Left hindlimb (tissue), 1 donor: ENCODE measurements around the gene OTUD5.
"Not testable (repeated sequence)": the region's sequence is repeated elsewhere in the genome, so short reads cannot be mapped to it uniquely, and the experiment has no call there.

Experiments
- DNase-seq: peaks from one replicate; pipeline ENCODE4 v3.0.0-alpha.2; 2018

Gene OTUD5

GRCh38 chrX:48905090-48905790 is 52.2 kb downstream of the OTUD5 start:
- no peak for DNase-seq

DNA sequence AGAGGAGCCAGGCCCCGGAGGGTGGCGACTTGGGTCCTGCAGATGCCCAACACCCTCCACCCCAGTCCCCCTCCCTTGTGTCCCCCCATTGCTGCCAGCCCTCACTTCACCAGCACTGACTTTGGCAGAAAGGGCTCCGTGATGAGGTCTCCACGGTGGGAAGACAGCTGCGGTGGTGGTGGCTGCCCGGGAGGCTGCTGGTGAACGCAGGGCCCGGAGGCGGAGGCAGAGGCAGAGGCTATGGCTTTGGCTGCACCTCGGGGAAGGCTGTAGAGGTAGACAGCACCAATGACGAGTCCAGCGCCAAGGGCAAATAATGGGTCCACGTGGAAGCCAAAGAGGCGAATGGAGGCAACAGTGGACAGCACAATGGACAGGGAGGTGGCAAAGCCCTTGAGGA is 52.8 kb downstream of the OTUD5 start:
- no peak for DNase-seq

DNA sequence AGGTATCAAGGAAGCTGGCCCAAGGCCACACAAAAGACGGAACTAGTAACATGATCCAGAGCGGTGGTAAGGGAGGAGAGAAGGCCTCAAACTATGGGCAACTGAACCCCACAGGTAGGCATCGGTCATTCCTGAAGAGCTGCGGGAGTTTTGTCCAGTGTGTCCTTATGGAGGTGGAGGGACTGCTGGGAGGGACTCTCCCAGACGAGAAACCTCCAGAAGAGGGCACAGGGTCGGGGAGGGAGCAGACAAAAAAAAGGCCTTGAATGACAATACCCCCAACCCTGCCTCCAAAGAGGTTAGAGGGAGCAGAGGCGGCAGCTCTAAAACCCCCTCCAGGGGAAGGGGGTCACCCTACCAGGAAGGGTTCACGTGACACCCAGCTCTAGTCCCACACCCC is 53.2 kb downstream of the OTUD5 start:
- DNase-seq: no peak

GRCh38 chrX:48903290-48903689 is 54.1 kb downstream of the OTUD5 start:
- DNase-seq: no peak

DNA sequence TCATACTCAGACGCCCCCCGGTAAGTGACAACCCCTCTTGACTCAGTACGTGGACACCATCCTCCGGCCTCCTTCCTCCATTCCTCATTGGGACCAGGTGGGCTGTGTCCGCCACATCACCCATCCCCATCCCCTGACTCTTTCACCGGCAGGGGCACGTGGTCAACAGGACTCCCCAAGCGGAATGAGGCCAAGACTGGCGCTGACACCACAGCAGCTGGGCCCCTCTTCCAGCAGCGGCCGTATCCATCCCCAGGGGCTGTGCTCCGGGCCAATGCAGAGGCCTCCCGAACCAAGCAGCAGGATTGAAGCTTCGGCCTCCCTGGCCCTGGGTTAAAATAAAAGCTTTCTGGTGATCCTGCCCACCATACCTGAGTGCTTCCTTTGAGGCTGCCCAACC is 54.6 kb downstream of the OTUD5 start:
- DNase-seq: no peak

DNA sequence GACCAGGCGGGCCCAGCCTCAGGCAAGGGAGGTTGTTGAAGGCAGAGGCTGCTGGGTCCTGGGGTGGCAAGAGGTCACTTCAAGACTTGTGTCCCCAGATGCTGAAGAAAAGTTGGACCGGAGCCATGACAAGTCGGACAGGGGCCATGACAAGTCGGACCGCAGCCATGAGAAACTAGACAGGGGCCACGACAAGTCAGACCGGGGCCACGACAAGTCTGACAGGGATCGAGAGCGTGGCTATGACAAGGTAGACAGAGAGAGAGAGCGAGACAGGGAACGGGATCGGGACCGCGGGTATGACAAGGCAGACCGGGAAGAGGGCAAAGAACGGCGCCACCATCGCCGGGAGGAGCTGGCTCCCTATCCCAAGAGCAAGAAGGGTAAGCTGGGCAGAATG is 55.3 kb downstream of the OTUD5 start:
- no peak for DNase-seq

DNA sequence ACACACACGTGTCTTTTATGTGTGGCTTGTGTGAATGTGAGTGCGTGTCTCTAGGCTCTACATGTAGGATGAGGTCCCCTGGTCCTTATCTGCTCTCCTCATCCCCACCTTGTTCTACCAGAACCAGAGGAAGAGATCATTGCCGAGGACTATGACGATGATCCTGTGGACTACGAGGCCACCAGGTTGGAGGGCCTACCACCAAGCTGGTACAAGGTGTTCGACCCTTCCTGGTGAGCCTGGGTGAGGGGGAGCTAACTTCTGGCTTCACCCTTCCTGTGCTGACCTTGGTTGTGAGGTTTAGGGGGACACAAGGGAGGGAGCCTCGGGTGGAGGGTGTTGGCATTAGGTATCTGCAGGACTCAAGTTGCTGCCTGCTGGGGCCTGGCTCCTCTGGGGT is 56.3 kb downstream of the OTUD5 start:
- DNase-seq: no peak

DNA sequence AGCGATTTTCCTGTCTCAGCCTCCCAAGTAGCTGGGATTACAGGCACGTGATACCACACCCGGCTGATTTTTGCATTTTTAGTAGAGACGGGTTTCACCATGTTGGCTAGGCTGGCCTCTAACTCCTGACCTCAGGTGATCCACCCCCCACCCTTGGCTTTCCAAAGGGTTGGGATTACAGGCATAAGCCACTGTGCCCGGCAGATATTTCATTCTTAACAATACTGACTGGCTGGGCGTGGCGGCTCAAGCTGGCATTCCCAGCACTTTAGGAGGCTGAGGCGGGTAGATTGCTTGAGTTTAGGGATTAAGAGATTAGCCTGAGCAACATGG is 58.4 kb downstream of the OTUD5 start:
- no peak for DNase-seq

DNA sequence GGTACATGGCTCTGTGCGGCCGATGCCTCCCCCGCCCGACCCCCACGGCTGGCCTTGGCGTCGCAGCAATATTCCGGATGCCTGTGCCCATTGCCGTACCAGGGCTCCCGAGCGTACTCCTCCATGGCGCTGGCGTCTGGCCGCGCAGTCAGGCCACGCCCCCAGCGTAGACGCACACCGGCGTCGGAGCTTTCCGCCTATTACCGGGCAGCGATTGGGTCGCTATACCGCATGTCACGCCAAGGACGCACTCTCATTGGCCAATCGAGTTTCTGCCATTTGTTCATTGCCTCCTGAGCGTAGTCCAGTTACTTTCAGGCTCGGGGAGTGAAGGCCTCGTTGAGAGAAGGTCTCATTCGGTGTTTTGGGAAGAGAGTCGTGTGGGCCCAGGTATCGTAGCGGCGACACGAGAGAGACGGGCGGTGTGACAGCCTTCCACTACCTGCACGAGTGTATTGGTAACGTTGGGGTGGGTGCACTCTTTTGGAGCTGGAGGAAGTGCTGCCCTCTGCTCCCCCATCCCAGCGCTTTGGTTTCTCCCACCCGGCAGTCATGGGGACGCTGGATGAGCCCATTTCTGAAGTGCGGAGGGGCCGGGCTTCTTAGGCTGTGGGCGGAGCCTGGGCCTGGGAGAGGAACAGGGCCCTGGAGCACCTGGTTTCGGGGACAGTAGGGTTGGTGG is 59.6 kb downstream of the OTUD5 start, which contains the start of the genes PQBP1 and TIMM17B:
Gene PQBP1, plus strand, starts transcription at position 306 of the 682 bp plus-strand sequence. CDS start 580 bp downstream, outside the sequence.
Gene TIMM17B, minus strand, starts transcription at position 144 of the 682 bp plus-strand sequence. Its CDS starts 19 bp downstream, at position 125.
- DNase-seq: peak; percentile 93

- peak; percentile 78 for DNase-seq
Observed at GRCh38 chrX:48897157-48897624, 60.2 kb downstream of the OTUD5 start.

- DNase-seq: no peak
Observed at GRCh38 chrX:48896611-48897011, 60.8 kb downstream of the OTUD5 start.

- no peak for DNase-seq
Observed at GRCh38 chrX:48894891-48895290, 62.5 kb downstream of the OTUD5 start.

GRCh38 chrX:48893556-48894348 is 63.7 kb downstream of the OTUD5 start:
- DNase-seq: no peak

GRCh38 chrX:48892896-48893295 is 64.5 kb downstream of the OTUD5 start:
- no peak for DNase-seq

DNA sequence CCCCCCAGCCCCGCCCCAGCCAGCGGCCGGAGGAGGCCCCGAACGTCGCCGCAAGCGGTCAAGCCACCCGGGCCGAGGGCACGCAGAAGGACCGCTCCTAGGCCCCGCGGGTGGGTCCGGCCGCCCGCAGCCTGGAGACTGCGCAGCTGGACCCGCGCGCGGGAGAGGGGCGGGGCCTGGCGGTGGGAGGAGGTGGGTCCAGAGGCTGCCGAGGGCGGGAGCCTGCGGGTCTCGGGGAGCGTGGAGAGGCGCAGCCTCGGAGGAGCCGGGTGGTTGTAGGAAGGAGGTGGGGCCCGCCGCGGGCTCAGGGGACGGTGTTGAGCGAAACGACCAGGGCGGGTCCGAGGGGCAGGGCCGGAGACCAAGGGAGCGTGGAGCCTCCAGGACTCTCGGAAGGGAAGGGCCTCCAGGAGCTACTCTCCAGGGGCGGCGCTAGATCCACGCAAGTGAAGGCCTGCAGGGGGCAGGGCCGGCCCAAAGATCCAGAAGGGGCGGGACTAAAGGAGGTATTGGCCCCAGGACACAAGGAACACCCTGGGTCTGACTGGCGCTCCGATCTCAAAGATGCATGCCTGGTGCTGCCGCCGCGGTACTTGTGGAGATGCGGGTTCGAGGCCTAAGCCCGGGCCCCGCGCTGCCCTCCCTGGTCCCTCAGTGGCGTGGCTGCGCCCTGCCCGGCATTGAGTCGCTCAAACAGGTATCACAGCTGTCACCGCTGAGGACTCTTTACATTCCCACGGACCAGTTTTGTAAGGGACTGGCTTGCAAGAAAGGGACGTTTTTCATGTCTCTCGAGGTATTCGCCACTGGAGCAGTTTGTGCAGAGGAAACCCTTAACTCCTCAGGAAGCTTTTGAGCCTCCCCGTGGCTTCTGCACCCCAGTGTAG is 65.8 kb downstream of the OTUD5 start:
- peak; percentile 87 for DNase-seq

GRCh38 chrX:48890934-48891401 is 66.4 kb downstream of the OTUD5 start:
- DNase-seq: no peak

DNA sequence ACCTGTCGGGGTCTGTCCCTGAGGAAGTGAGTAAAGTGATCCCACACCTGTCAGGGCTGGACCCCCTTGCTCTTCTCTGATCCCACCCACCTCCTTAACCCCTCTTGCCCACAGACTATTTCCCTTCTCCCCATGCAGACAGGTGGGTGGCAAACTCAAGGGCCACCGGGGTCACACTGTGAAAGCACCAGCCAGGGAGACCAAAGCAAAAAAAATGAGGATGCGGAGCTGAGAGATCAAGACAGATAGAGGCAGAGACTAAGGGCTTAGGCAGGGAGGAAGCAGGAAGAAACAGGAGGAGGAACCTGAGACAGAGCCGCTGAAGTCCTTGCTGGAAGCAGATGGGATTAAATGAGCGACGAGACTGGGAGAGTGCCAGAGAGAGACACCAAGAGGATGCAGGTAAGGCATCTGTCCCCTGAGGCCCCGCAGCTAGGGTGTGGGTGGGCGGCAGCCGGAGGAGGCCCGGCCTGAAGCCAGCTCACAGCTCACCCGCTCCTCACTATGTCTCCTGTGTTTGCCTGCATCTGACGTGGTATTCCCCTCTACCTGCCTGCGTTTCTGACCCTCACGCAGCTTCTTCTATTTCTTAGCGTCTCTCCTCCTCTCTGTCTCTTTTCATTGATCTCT is 67.0 kb downstream of the OTUD5 start:
- no peak for DNase-seq

- not testable (repeated sequence) for DNase-seq
Observed at GRCh38 chrX:48886586-48886985, 70.8 kb downstream of the OTUD5 start.

- DNase-seq: no peak
Observed at GRCh38 chrX:48883729-48884128, 73.7 kb downstream of the OTUD5 start.

DNA sequence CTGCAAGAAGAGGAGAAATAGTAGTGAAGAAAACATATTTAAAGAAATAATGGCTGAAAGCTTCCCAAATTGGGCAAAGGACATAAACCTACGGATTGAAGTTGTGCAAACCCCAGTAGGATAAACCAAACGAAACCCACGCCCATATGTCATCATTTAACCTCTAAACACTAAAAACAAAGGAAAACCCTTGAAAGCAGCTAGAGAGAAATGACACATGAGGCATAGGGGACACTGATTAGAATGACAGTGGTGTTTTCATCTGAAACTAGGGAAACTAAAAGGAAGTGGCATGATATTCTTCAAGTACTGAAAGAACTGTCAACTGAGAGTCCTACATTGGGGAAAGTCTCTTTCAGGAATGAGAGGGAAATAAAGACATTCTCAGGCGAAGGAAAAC is 80.5 kb downstream of the OTUD5 start:
- not testable (repeated sequence) for DNase-seq
